Neural cell (in vitro differentiated cells): Measurements from ENCODE around the gene BCL3.

Experiments used
- EZH2 ChIP-seq: fragments of 200-600, 300-800 bp; shearing (Covaris generic), sonication (generic); IDR thresholded peaks from 2 replicates; pipeline ENCODE4 v1.6.1; 2014; ENCODE audit warnings: antibody characterized with exemption, low read length, borderline replicate concordance, mild to moderate bottlenecking; ENCODE audit not compliant: insufficient read depth, poor library complexity, severe bottlenecking
- RAD21 ChIP-seq: fragments of 450-650 bp; conservative IDR thresholded peaks from 2 replicates; pipeline ENCODE4 v1.6.1; 2014; ENCODE audit warnings: antibody characterized with exemption, mild to moderate bottlenecking, moderate library complexity
- TF ChIP-seq, protein P1 (sequence below): fragments of 450-650 bp; IDR thresholded peaks from 2 replicates; pipeline ENCODE4 v1.5.1; 2014; ENCODE audit warnings: antibody characterized with exemption, mild to moderate bottlenecking, moderate library complexity; ENCODE audit not compliant: poor library complexity, severe bottlenecking
- TF ChIP-seq, protein P2 (sequence below): IDR thresholded peaks from 2 replicates; pipeline ENCODE4 v1.6.1; 2012; ENCODE audit warnings: borderline replicate concordance

DNA sequence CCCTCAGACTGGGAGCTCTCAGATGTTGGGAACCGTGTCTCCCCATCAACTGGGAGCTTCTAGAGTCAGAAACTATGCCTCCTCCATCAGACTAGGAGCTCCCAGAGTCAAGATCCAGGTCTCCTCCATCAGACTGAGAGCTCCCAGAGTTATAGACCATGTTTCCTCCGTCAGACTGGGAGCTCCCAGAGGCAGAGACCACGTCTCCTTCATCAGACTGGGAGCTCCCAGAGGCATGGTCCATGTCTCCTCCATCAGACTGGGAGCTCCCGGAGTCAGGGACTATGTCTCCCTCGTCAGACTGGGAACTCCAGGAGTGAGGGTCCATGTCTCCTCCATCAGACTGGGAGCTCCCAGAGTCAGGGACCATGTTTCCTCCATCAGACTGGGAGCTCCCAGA, 39.6 kb upstream of the BCL3 start:
- TF ChIP-seq, protein P1, sequence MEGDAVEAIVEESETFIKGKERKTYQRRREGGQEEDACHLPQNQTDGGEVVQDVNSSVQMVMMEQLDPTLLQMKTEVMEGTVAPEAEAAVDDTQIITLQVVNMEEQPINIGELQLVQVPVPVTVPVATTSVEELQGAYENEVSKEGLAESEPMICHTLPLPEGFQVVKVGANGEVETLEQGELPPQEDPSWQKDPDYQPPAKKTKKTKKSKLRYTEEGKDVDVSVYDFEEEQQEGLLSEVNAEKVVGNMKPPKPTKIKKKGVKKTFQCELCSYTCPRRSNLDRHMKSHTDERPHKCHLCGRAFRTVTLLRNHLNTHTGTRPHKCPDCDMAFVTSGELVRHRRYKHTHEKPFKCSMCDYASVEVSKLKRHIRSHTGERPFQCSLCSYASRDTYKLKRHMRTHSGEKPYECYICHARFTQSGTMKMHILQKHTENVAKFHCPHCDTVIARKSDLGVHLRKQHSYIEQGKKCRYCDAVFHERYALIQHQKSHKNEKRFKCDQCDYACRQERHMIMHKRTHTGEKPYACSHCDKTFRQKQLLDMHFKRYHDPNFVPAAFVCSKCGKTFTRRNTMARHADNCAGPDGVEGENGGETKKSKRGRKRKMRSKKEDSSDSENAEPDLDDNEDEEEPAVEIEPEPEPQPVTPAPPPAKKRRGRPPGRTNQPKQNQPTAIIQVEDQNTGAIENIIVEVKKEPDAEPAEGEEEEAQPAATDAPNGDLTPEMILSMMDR = no peak
- TF ChIP-seq RAD21 (no peak), EZH2 (no peak)
- TF ChIP-seq, protein P2, sequence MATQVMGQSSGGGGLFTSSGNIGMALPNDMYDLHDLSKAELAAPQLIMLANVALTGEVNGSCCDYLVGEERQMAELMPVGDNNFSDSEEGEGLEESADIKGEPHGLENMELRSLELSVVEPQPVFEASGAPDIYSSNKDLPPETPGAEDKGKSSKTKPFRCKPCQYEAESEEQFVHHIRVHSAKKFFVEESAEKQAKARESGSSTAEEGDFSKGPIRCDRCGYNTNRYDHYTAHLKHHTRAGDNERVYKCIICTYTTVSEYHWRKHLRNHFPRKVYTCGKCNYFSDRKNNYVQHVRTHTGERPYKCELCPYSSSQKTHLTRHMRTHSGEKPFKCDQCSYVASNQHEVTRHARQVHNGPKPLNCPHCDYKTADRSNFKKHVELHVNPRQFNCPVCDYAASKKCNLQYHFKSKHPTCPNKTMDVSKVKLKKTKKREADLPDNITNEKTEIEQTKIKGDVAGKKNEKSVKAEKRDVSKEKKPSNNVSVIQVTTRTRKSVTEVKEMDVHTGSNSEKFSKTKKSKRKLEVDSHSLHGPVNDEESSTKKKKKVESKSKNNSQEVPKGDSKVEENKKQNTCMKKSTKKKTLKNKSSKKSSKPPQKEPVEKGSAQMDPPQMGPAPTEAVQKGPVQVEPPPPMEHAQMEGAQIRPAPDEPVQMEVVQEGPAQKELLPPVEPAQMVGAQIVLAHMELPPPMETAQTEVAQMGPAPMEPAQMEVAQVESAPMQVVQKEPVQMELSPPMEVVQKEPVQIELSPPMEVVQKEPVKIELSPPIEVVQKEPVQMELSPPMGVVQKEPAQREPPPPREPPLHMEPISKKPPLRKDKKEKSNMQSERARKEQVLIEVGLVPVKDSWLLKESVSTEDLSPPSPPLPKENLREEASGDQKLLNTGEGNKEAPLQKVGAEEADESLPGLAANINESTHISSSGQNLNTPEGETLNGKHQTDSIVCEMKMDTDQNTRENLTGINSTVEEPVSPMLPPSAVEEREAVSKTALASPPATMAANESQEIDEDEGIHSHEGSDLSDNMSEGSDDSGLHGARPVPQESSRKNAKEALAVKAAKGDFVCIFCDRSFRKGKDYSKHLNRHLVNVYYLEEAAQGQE = no peak
